HEK293 (cell line): ENCODE results near the gene PCSK5.

Experiments used
- CTCF ChIA-PET: fragments of 350-600 bp; formaldehyde crosslinking; extraction: SDS; loops from one replicate; lab custom pipeline; 2021; ENCODE audit warnings: antibody characterized with exemption; lab: Yijun Ruan, JAX
- POLR2A ChIA-PET: fragments of 300-600 bp; formaldehyde crosslinking; extraction: SDS; loops from one replicate; lab custom pipeline; 2020; ENCODE audit warnings: antibody characterized with exemption, inconsistent platforms; lab: Yijun Ruan, JAX
- H3K27ac ChIP-seq: fragments of 200-500 bp; sonication (Bioruptor generic); 2 replicates; pipeline ENCODE4 v1.5.1; 2014; ENCODE audit warnings: low read depth, low read length, control low read depth, inconsistent platforms; ENCODE audit errors: extremely low read depth
- H3K36me3 ChIP-seq, 2 experiments: fragments of 200-500 bp in 1 of 2; sonication (Bioruptor generic) in 1 of 2; 1 replicate in 1 of 2; 2 replicates in 1 of 2; pipeline ENCODE4 v1.5.1; 2014 to 2017; ENCODE audit warnings: inconsistent platforms in 2 of 2, low read length in 2 of 2; ENCODE audit not compliant: control insufficient read depth in 2 of 2, insufficient read depth in 1 of 2
- H3K4me1 ChIP-seq: fragments of 200-500 bp; sonication (Bioruptor generic); 2 replicates; pipeline ENCODE4 v1.5.1; 2014; ENCODE audit warnings: mild to moderate bottlenecking, low read length, inconsistent platforms; ENCODE audit not compliant: control insufficient read depth, insufficient read depth
- H3K4me3 ChIP-seq: 2 replicates; pipeline ENCODE4 v1.5.1; 2011; ENCODE audit warnings: low read depth, mild to moderate bottlenecking, control low read depth, low read length, moderate library complexity
- H3K9me3 ChIP-seq: fragments of 200-500 bp; sonication (Bioruptor generic); 2 replicates; pipeline ENCODE4 v1.5.1; 2014; ENCODE audit warnings: low read depth, low read length, inconsistent platforms; ENCODE audit not compliant: control insufficient read depth, insufficient read depth
- KLF1 ChIP-seq: fragments of 450-650 bp; formaldehyde crosslinking; IDR thresholded peaks from 2 replicates; pipeline ENCODE4 v1.5.1; 2016; ENCODE audit warnings: missing biosample characterization, missing genetic modification characterization
- KLF8 ChIP-seq: fragments of 450-650 bp; formaldehyde crosslinking; IDR thresholded peaks from 2 replicates; pipeline ENCODE4 v1.5.1; 2016; ENCODE audit warnings: missing biosample characterization, missing genetic modification characterization
- KLF9 ChIP-seq: fragments of 450-650 bp; formaldehyde crosslinking; IDR thresholded peaks from 2 replicates; pipeline ENCODE4 v1.5.1; 2016; ENCODE audit warnings: missing biosample characterization, missing genetic modification characterization, low read depth
- MEIS1 ChIP-seq: sonication (generic); formaldehyde crosslinking; IDR thresholded peaks from 2 replicates; pipeline ENCODE4 v1.8.1; 2022; ENCODE audit warnings: missing genetic modification reagents, mild to moderate bottlenecking, borderline replicate concordance
- SCRT1 ChIP-seq: fragments of 450-650 bp; formaldehyde crosslinking; IDR thresholded peaks from 2 replicates; pipeline ENCODE4 v1.5.1; 2016; ENCODE audit warnings: missing biosample characterization, missing genetic modification characterization, borderline replicate concordance
- TRIM28 ChIP-seq: IDR thresholded peaks from 2 replicates; pipeline ENCODE4 v1.6.1; 2011; ENCODE audit warnings: low read length, control low read depth, borderline replicate concordance
- YY1 ChIP-seq: fragments of 450-650 bp; formaldehyde crosslinking; IDR thresholded peaks from 2 replicates; pipeline ENCODE4 v1.5.1; 2018; ENCODE audit warnings: missing biosample characterization, missing genetic modification characterization
- YY2 ChIP-seq: fragments of 450-650 bp; formaldehyde crosslinking; IDR thresholded peaks from 2 replicates; pipeline ENCODE4 v1.5.1; 2016; ENCODE audit warnings: missing biosample characterization, missing genetic modification characterization
- ZBTB20 ChIP-seq: fragments of 450-650 bp; formaldehyde crosslinking; IDR thresholded peaks from 2 replicates; pipeline ENCODE4 v1.5.1; 2016; ENCODE audit warnings: missing biosample characterization, missing genetic modification characterization
- ZFP41 ChIP-seq: fragments of 450-650 bp; formaldehyde crosslinking; IDR thresholded peaks from 2 replicates; pipeline ENCODE4 v1.5.1; 2016; ENCODE audit warnings: missing biosample characterization, missing genetic modification characterization, borderline replicate concordance
- ZFP69B ChIP-seq: fragments of 450-650 bp; formaldehyde crosslinking; IDR thresholded peaks from 2 replicates; pipeline ENCODE4 v1.5.1; 2016; ENCODE audit warnings: missing biosample characterization, missing genetic modification characterization
- ZNF175 ChIP-seq: fragments of 450-650 bp; formaldehyde crosslinking; IDR thresholded peaks from 2 replicates; pipeline ENCODE4 v1.5.1; 2016; ENCODE audit warnings: missing biosample characterization, missing genetic modification characterization
- ZNF202 ChIP-seq: fragments of 450-650 bp; formaldehyde crosslinking; IDR thresholded peaks from 2 replicates; pipeline ENCODE4 v1.5.1; 2016; ENCODE audit warnings: missing biosample characterization, missing genetic modification characterization, borderline replicate concordance
- ZNF211 ChIP-seq: fragments of 450-650 bp; formaldehyde crosslinking; IDR thresholded peaks from 2 replicates; pipeline ENCODE4 v1.5.1; 2016; ENCODE audit warnings: low read depth, missing biosample characterization, missing genetic modification characterization
- ZNF24 ChIP-seq: fragments of 450-650 bp; formaldehyde crosslinking; IDR thresholded peaks from 2 replicates; pipeline ENCODE4 v1.5.1; 2016; ENCODE audit warnings: missing biosample characterization, missing genetic modification characterization
- ZNF302 ChIP-seq: fragments of 450-650 bp; formaldehyde crosslinking; IDR thresholded peaks from 2 replicates; pipeline ENCODE4 v1.5.1; 2016; ENCODE audit warnings: missing biosample characterization, missing genetic modification characterization, low read depth
- ZNF311 ChIP-seq: fragments of 450-650 bp; formaldehyde crosslinking; IDR thresholded peaks from 2 replicates; pipeline ENCODE4 v1.5.1; 2017; ENCODE audit warnings: missing biosample characterization, missing genetic modification characterization, borderline replicate concordance
- ZNF48 ChIP-seq: fragments of 450-650 bp; formaldehyde crosslinking; IDR thresholded peaks from 2 replicates; pipeline ENCODE4 v1.5.1; 2016; ENCODE audit warnings: missing biosample characterization, missing genetic modification characterization
- ZNF521 ChIP-seq: fragments of 450-650 bp; formaldehyde crosslinking; IDR thresholded peaks from 2 replicates; pipeline ENCODE4 v1.5.1; 2017; ENCODE audit warnings: missing biosample characterization, mild to moderate bottlenecking, missing genetic modification characterization
- ZNF558 ChIP-seq: fragments of 450-650 bp; formaldehyde crosslinking; IDR thresholded peaks from 2 replicates; pipeline ENCODE4 v1.5.1; 2016; ENCODE audit warnings: missing biosample characterization, missing genetic modification characterization
- ZNF664 ChIP-seq: fragments of 450-650 bp; formaldehyde crosslinking; IDR thresholded peaks from 2 replicates; pipeline ENCODE4 v1.5.1; 2016; ENCODE audit warnings: missing biosample characterization, missing genetic modification characterization
- TF ChIP-seq, protein P1 (sequence below): fragments of 450-650 bp; formaldehyde crosslinking; IDR thresholded peaks from 2 replicates; pipeline ENCODE4 v1.5.1; 2016; ENCODE audit warnings: missing biosample characterization, missing genetic modification characterization
- TF ChIP-seq, protein P2 (sequence below): fragments of 450-650 bp; formaldehyde crosslinking; IDR thresholded peaks from 2 replicates; pipeline ENCODE4 v1.5.1; 2016; ENCODE audit warnings: missing biosample characterization, missing genetic modification characterization
- TF ChIP-seq, protein P3 (sequence below): fragments of 450-650 bp; formaldehyde crosslinking; IDR thresholded peaks from 2 replicates; pipeline ENCODE4 v1.5.1; 2016; ENCODE audit warnings: missing biosample characterization, missing genetic modification characterization
- TF ChIP-seq, protein P4 (sequence below): fragments of 450-650 bp; formaldehyde crosslinking; IDR thresholded peaks from 2 replicates; pipeline ENCODE4 v1.5.1; 2016; ENCODE audit warnings: missing biosample characterization, missing genetic modification characterization

Gene PCSK5

DNA sequence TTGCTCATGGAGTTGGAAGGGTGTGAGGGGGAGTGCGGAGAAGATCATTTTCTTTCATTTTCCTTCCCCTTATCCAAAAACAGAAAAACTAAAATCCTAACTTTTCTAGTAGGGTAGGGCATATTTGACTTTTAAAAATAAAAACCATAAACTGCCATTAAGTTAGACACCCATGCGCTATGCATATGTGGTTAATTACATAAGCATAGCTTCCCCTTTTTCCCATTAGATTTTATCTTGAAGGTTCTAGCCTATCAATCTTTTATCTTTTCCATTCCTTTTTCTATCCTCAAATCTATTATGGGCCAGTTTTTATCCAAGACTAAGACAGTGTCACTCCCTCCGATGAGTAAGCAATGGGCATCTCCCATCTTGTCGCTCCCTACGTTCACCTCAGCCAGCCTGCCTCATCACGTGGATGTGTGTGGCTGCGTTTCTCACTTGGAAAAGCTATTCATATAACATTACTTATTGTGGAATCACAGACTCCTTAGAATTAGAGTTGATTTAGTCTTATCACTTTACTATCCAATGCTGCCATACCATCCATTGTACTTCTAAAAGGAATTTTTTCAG lies 49.2 kb downstream of the PCSK5 start:
- POLR2A ChIA-PET: no interaction called here
- Histone ChIP-seq H3K4me1 (peaks cover 9% of the 10 kb centered on the region), H3K27ac (no peak overlapping the region), H3K36me3 (peaks cover under 1 to 2% of the 10 kb centered on the region in 2 experiments; a peak in 2 of 3 replicates), H3K4me3 (no peak overlapping the region), H3K9me3 (no peaks in the 10 kb centered on the region)
- CTCF ChIA-PET: no interaction called here
- TF ChIP-seq ZNF24 (no peak), ZFP69B (tag by site-specific recombination) (no peak), SCRT1 (tag by site-specific recombination) (no peak), KLF1 (no peak), ZFP41 (tag by site-specific recombination) (no peak), ZNF175 (tag by site-specific recombination) (no peak), TRIM28 (no peak), ZNF664 (tag by site-specific recombination) (no peak), ZNF211 (tag by site-specific recombination) (no peak), ZNF48 (tag by site-specific recombination) (no peak), ZNF558 (tag by site-specific recombination) (no peak), ZNF311 (tag by site-specific recombination) (no peak)
- TF ChIP-seq, protein P1, sequence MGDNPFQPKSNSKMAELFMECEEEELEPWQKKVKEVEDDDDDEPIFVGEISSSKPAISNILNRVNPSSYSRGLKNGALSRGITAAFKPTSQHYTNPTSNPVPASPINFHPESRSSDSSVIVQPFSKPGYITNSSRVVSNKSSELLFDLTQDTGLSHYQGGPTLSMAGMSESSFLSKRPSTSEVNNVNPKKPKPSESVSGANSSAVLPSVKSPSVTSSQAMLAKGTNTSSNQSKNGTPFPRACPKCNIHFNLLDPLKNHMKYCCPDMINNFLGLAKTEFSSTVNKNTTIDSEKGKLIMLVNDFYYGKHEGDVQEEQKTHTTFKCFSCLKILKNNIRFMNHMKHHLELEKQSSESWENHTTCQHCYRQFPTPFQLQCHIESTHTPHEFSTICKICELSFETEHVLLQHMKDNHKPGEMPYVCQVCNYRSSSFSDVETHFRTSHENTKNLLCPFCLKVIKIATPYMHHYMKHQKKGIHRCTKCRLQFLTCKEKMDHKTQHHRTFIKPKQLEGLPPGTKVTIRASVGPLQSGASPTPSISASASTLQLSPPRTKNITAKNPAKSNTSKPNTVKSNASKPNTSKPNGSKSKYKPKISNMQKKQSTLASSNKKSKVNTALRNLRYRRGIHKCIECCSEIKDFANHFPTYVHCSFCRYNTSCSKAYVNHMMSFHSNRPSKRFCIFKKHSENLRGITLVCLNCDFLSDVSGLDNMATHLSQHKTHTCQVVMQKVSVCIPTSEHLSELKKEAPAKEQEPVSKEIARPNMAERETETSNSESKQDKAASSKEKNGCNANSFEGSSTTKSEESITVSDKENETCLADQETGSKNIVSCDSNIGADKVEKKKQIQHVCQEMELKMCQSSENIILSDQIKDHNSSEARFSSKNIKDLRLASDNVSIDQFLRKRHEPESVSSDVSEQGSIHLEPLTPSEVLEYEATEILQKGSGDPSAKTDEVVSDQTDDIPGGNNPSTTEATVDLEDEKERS (tag by site-specific recombination): no peak

DNA sequence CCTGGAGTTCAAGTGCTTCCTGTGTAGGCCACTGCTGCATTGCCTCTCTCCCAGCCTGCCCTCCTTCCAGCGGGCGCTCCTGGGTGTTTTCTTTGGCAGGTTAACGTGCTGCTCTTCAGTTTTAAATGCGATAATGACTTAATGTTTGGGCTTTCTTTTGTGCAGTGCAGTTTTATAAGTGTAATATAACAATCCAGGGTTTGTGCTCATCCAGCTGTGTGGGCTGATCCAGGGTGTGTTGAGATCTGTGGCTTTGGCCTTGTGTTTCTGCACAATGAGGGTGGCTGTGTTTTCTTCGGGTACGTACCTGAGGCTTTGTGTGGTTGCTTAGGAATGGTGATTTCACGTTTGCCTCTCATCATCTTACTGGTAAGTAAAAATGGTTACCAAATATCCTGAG lies 50.6 kb downstream of the PCSK5 start:
- no peak overlapping the region for H3K4me3 ChIP-seq
- 0 out of 2 replicates have a peak overlapping the region, but pooled peaks have one; percentile 44 for H3K27ac ChIP-seq
- ChIA-PET CTCF (no interaction called here), POLR2A (no interaction called here)
- no peaks in the 10 kb centered on the region for H3K9me3 ChIP-seq
- H3K36me3 ChIP-seq: no peaks in the 10 kb centered on the region
- H3K4me1 ChIP-seq: peaks cover 9% of the 10 kb centered on the region
- TF ChIP-seq MEIS1 (CRISPR knock-in tag): no peak
- TF ChIP-seq YY1: no peak
- peak; percentile 24; the same call in 1 of the 2 replicates for TF ChIP-seq ZBTB20 (tag by site-specific recombination)
- TF ChIP-seq, protein P2, sequence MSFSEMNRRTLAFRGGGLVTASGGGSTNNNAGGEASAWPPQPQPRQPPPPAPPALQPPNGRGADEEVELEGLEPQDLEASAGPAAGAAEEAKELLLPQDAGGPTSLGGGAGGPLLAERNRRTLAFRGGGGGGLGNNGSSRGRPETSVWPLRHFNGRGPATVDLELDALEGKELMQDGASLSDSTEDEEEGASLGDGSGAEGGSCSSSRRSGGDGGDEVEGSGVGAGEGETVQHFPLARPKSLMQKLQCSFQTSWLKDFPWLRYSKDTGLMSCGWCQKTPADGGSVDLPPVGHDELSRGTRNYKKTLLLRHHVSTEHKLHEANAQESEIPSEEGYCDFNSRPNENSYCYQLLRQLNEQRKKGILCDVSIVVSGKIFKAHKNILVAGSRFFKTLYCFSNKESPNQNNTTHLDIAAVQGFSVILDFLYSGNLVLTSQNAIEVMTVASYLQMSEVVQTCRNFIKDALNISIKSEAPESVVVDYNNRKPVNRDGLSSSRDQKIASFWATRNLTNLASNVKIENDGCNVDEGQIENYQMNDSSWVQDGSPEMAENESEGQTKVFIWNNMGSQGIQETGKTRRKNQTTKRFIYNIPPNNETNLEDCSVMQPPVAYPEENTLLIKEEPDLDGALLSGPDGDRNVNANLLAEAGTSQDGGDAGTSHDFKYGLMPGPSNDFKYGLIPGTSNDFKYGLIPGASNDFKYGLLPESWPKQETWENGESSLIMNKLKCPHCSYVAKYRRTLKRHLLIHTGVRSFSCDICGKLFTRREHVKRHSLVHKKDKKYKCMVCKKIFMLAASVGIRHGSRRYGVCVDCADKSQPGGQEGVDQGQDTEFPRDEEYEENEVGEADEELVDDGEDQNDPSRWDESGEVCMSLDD: no peak
- no peak for TF ChIP-seq YY2 (tag by site-specific recombination)
- TF ChIP-seq ZNF521: no peak
- TF ChIP-seq, protein P3, sequence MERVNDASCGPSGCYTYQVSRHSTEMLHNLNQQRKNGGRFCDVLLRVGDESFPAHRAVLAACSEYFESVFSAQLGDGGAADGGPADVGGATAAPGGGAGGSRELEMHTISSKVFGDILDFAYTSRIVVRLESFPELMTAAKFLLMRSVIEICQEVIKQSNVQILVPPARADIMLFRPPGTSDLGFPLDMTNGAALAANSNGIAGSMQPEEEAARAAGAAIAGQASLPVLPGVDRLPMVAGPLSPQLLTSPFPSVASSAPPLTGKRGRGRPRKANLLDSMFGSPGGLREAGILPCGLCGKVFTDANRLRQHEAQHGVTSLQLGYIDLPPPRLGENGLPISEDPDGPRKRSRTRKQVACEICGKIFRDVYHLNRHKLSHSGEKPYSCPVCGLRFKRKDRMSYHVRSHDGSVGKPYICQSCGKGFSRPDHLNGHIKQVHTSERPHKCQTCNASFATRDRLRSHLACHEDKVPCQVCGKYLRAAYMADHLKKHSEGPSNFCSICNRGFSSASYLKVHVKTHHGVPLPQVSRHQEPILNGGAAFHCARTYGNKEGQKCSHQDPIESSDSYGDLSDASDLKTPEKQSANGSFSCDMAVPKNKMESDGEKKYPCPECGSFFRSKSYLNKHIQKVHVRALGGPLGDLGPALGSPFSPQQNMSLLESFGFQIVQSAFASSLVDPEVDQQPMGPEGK (tag by site-specific recombination): no peak
- TF ChIP-seq ZNF311 (tag by site-specific recombination): no peak
- TF ChIP-seq, protein P4, sequence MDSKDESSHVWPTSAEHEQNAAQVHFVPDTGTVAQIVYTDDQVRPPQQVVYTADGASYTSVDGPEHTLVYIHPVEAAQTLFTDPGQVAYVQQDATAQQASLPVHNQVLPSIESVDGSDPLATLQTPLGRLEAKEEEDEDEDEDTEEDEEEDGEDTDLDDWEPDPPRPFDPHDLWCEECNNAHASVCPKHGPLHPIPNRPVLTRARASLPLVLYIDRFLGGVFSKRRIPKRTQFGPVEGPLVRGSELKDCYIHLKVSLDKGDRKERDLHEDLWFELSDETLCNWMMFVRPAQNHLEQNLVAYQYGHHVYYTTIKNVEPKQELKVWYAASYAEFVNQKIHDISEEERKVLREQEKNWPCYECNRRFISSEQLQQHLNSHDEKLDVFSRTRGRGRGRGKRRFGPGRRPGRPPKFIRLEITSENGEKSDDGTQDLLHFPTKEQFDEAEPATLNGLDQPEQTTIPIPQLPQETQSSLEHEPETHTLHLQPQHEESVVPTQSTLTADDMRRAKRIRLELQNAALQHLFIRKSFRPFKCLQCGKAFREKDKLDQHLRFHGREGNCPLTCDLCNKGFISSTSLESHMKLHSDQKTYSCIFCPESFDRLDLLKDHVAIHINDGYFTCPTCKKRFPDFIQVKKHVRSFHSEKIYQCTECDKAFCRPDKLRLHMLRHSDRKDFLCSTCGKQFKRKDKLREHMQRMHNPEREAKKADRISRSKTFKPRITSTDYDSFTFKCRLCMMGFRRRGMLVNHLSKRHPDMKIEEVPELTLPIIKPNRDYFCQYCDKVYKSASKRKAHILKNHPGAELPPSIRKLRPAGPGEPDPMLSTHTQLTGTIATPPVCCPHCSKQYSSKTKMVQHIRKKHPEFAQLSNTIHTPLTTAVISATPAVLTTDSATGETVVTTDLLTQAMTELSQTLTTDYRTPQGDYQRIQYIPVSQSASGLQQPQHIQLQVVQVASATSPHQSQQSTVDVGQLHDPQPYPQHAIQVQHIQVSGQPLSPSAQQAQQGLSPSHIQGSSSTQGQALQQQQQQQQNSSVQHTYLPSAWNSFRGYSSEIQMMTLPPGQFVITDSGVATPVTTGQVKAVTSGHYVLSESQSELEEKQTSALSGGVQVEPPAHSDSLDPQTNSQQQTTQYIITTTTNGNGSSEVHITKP: peak; percentile 58
- TF ChIP-seq ZNF302 (tag by site-specific recombination): peak; percentile 19; the same call in 1 of the 2 replicates
- no peak for TF ChIP-seq KLF8 (tag by site-specific recombination)
- TF ChIP-seq KLF9 (tag by site-specific recombination): no peak
- no peak for TF ChIP-seq ZNF202
